ENCODE data around the gene LMNB1.

- TF ChIP-seq POLR2AphosphoS5 (IDR thresholded peaks at IDR 0.05; ENCODE audit: low read depth) (no peak), JUNB (IDR thresholded peaks at IDR 0.05; ENCODE audit: unreplicated experiment) (no peak), REST (IDR thresholded peaks at IDR 0.05; ENCODE audit: unreplicated experiment) (no peak), CTCF (conservative IDR thresholded peaks at IDR 0.05; ENCODE audit: low read depth in 2 of 2) (no peak), ETS1 (IDR thresholded peaks at IDR 0.05) (no peak), CREB1 (CRISPR knock-in tag; IDR thresholded peaks at IDR 0.05; ENCODE audit: low read depth) (no peak), EZH2 (IDR thresholded peaks at IDR 0.05; ENCODE audit: low read depth, unreplicated experiment) (no peak)
These were observed 54.2 kb downstream of the LMNB1 start for GRCh38 chr5:126831156-126831555.

Measured in GM23338 (cell line).